Measurements from ENCODE around the gene RNF13. TPM values are rescaled to one million over a fixed set of nuclear protein-coding genes. Genes with fewer than 3 reads are reported as not detected.

The RNF13 gene
- total RNA-seq, 1 donor from 2014 or later: 49.9 TPM

DNA sequence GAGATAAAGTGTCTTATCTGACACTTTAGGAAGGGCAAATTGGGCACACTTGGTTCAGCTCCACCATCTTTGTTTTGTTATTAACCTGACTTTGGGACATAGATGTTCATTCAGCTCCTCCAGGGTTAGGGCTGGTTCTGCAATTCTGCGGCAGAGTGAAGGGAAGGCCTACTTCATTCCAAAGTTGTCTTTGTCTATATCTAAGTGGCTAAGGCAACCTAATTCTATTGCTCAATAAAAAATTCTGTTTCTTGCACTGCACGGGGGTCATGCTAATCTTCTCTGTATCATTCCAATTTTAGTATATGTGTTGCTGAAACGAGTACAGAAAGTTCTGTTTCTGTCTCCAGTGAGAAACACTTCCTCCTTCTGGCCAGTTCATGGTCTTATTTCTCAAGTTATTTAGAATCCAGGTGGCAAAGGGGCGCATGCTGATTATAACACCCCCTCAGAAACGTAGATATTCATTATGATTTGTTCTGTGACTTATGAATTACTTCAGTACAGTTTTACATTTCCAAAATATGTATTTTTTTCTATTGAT lies 104.2 kb downstream of the RNF13 start:
- peaks cover 3% of the 10 kb centered on the region for H3K36me3 Mint-ChIP-seq (ENCODE audit: low read depth, unreplicated experiment)
- Histone ChIP-seq H3K27ac (ENCODE audit: low read depth, low read length) (no peak overlapping the region), H3K27me3 (ENCODE audit: insufficient read depth, low read length) (no peaks in the 10 kb centered on the region), H3K4me3 (ENCODE audit: insufficient read depth, low read depth, low read length) (no peak overlapping the region), H3K36me3 (ENCODE audit: insufficient read depth, low read length) (no peaks in the 10 kb centered on the region), H4K20me1 (ENCODE audit: insufficient read depth, low read length) (no peaks in the 10 kb centered on the region), H3K9ac (ENCODE audit: low read length) (no peak overlapping the region), H2AFZ (ENCODE audit: low read depth, low read length) (no peak overlapping the region), H3K9me3 (ENCODE audit: insufficient read depth, low read depth, low read length) (no peaks in the 10 kb centered on the region), H3K4me1 (ENCODE audit: insufficient read depth, low read length) (no peaks in the 10 kb centered on the region), H3K4me2 (ENCODE audit: low read length) (no peak overlapping the region), H3K79me2 (ENCODE audit: insufficient read depth, low read length) (no peaks in the 10 kb centered on the region)
- DNase-seq (ENCODE audit: low read depth) (no peak), FAIRE-seq (no peak)
- H3K27ac Mint-ChIP-seq (ENCODE audit: unreplicated experiment): no peak overlapping the region
- no peaks in the 10 kb centered on the region for H3K9me3 Mint-ChIP-seq (ENCODE audit: unreplicated experiment)
- TF ChIP-seq EZH2 (IDR thresholded peaks at IDR 0.05; ENCODE audit: insufficient read depth, low read length): no peak
- TF ChIP-seq CTCF (IDR thresholded peaks at IDR 0.05; ENCODE audit: insufficient read depth, low read depth, low read length): no peak
- no peak overlapping the region for H3K4me3 Mint-ChIP-seq (ENCODE audit: unreplicated experiment)
- H3K4me1 Mint-ChIP-seq (ENCODE audit: low read depth, unreplicated experiment): no peaks in the 10 kb centered on the region
- no peaks in the 10 kb centered on the region for H3K27me3 Mint-ChIP-seq (ENCODE audit: low read depth, unreplicated experiment)

DNA sequence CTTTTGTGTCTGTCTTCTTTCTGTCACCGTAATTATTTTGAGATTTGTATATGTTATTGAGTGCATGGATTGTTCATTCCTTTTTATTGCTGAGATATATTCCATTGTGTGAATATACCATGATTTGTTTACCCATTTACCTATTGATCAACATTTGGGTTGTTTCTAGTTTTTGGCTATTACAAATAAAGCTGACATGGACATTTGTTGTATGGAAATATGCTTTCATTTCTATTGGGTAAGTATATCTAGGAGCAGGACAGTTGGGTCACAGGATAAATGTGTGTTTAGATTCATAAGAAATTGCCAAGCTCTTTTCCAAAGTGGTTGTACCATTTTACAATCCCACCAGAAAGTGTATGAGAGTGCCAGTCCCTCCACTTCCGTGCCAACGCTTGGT lies 106.5 kb downstream of the RNF13 start:
- no peak overlapping the region for H3K4me3 ChIP-seq (ENCODE audit: insufficient read depth, low read depth, low read length)
- no peak overlapping the region for H3K4me2 ChIP-seq (ENCODE audit: low read length)
- no peaks in the 10 kb centered on the region for H3K36me3 ChIP-seq (ENCODE audit: insufficient read depth, low read length)
- Mint-ChIP-seq H3K4me3 (ENCODE audit: unreplicated experiment) (no peak overlapping the region), H3K9me3 (ENCODE audit: unreplicated experiment) (no peaks in the 10 kb centered on the region), H3K27me3 (ENCODE audit: low read depth, unreplicated experiment) (no peaks in the 10 kb centered on the region), H3K4me1 (ENCODE audit: low read depth, unreplicated experiment) (no peaks in the 10 kb centered on the region), H3K36me3 (ENCODE audit: low read depth, unreplicated experiment) (peaks cover 4% of the 10 kb centered on the region), H3K27ac (ENCODE audit: unreplicated experiment) (no peak overlapping the region)
- FAIRE-seq (no peak), DNase-seq (ENCODE audit: low read depth) (no peak)
- no peaks in the 10 kb centered on the region for H3K27me3 ChIP-seq (ENCODE audit: insufficient read depth, low read length)
- H3K9ac ChIP-seq (ENCODE audit: low read length): no peak overlapping the region
- no peak overlapping the region for H2AFZ ChIP-seq (ENCODE audit: low read depth, low read length)
- H4K20me1 ChIP-seq (ENCODE audit: insufficient read depth, low read length): no peaks in the 10 kb centered on the region
- no peaks in the 10 kb centered on the region for H3K4me1 ChIP-seq (ENCODE audit: insufficient read depth, low read length)
- H3K79me2 ChIP-seq (ENCODE audit: insufficient read depth, low read length): no peaks in the 10 kb centered on the region
- H3K27ac ChIP-seq (ENCODE audit: low read depth, low read length): no peak overlapping the region
- H3K9me3 ChIP-seq (ENCODE audit: insufficient read depth, low read depth, low read length): no peaks in the 10 kb centered on the region
- TF ChIP-seq EZH2 (IDR thresholded peaks at IDR 0.05; ENCODE audit: insufficient read depth, low read length) (no peak), CTCF (IDR thresholded peaks at IDR 0.05; ENCODE audit: insufficient read depth, low read depth, low read length) (no peak)

DNA sequence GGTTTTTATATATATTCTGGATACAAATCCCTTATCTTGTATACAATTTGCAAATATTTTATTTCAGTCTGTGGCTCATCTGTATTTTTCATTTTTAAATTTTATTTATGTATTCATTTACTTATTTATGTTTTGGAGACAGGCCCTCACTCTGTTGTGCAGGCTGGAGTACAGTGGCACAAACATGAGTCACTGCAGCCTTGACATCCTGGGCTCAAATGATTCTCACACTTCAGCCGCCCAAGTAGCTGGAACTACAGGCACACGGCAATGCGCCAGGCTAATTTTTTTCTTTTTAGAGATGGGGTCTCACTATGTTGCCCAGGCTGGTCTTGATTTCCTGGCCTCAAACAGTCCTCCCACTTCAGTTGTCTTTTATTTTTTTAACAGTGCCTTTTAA lies 107.1 kb downstream of the RNF13 start:
- Histone ChIP-seq H4K20me1 (ENCODE audit: insufficient read depth, low read length) (no peaks in the 10 kb centered on the region), H3K9me3 (ENCODE audit: insufficient read depth, low read depth, low read length) (no peaks in the 10 kb centered on the region), H3K9ac (ENCODE audit: low read length) (no peak overlapping the region), H3K4me3 (ENCODE audit: insufficient read depth, low read depth, low read length) (no peak overlapping the region), H3K36me3 (ENCODE audit: insufficient read depth, low read length) (no peaks in the 10 kb centered on the region), H2AFZ (ENCODE audit: low read depth, low read length) (no peak overlapping the region), H3K4me2 (ENCODE audit: low read length) (no peak overlapping the region), H3K4me1 (ENCODE audit: insufficient read depth, low read length) (no peaks in the 10 kb centered on the region), H3K79me2 (ENCODE audit: insufficient read depth, low read length) (no peaks in the 10 kb centered on the region), H3K27ac (ENCODE audit: low read depth, low read length) (no peak overlapping the region), H3K27me3 (ENCODE audit: insufficient read depth, low read length) (no peaks in the 10 kb centered on the region)
- H3K27ac Mint-ChIP-seq (ENCODE audit: unreplicated experiment): no peak overlapping the region
- H3K9me3 Mint-ChIP-seq (ENCODE audit: unreplicated experiment): no peaks in the 10 kb centered on the region
- FAIRE-seq (no peak), DNase-seq (ENCODE audit: low read depth) (no peak)
- peaks cover 4% of the 10 kb centered on the region for H3K36me3 Mint-ChIP-seq (ENCODE audit: low read depth, unreplicated experiment)
- no peaks in the 10 kb centered on the region for H3K27me3 Mint-ChIP-seq (ENCODE audit: low read depth, unreplicated experiment)
- no peak overlapping the region for H3K4me3 Mint-ChIP-seq (ENCODE audit: unreplicated experiment)
- H3K4me1 Mint-ChIP-seq (ENCODE audit: low read depth, unreplicated experiment): no peaks in the 10 kb centered on the region
- TF ChIP-seq EZH2 (IDR thresholded peaks at IDR 0.05; ENCODE audit: insufficient read depth, low read length): no peak
